MCF 10A (cell line): Measurements from ENCODE around the gene USH1C. TPM values are rescaled to one million over a fixed set of nuclear protein-coding genes. Genes with fewer than 3 reads are reported as not detected.

Experiments used
- Bru-seq: library from RNA; stranded (reverse); fragments of 400-500 nt; gene quantifications from one replicate; lab custom pipeline; 2021; lab: Mats Ljungman, UMichigan
- BruChase-seq, 2 experiments: library from RNA; stranded (reverse); fragments of 400-500 nt; gene quantifications; one replicate each; lab custom pipeline; 2021; lab: Mats Ljungman, UMichigan
- BruUV-seq: library from RNA; stranded (reverse); fragments of 400-500 nt; replicated peaks from 2 replicates; lab custom pipeline; 2021; lab: Mats Ljungman, UMichigan
- CTCF ChIA-PET: fragments of 300-600 bp; sonication (Branson Sonifier 250); formaldehyde crosslinking; extraction: SDS; loops from one replicate; lab custom pipeline; 2021; ENCODE audit warnings: antibody characterized with exemption, inconsistent platforms; lab: Yijun Ruan, JAX
- POLR2A ChIA-PET: fragments of 300-600, 350-650 bp; sonication (Branson Sonifier 250); formaldehyde crosslinking; extraction: SDS; loops from one replicate; lab custom pipeline; 2020; ENCODE audit warnings: antibody characterized with exemption, inconsistent platforms; lab: Yijun Ruan, JAX
- DNase-seq: peaks from one replicate; pipeline ENCODE4 v3.0.0-alpha.2; 2018; ENCODE audit not compliant: unreplicated experiment
- H3K27ac Mint-ChIP-seq: one replicate; pipeline ENCODE4 v1.8.0; 2022; ENCODE audit warnings: mild to moderate bottlenecking, low read depth, mixed read lengths; ENCODE audit not compliant: unreplicated experiment
- H3K27me3 Mint-ChIP-seq: one replicate; pipeline ENCODE4 v1.8.0; 2022; ENCODE audit warnings: mixed read lengths; ENCODE audit not compliant: insufficient read depth, unreplicated experiment
- H3K36me3 Mint-ChIP-seq: one replicate; pipeline ENCODE4 v1.8.0; 2022; ENCODE audit warnings: mild to moderate bottlenecking, moderate library complexity, mixed read lengths; ENCODE audit not compliant: insufficient read depth, unreplicated experiment
- H3K4me1 Mint-ChIP-seq: one replicate; pipeline ENCODE4 v1.8.0; 2022; ENCODE audit warnings: mixed read lengths; ENCODE audit not compliant: insufficient read depth, unreplicated experiment
- H3K4me3 Mint-ChIP-seq: one replicate; pipeline ENCODE4 v1.8.0; 2022; ENCODE audit warnings: mild to moderate bottlenecking, moderate library complexity, mixed read lengths; ENCODE audit not compliant: unreplicated experiment
- H3K9me3 Mint-ChIP-seq: one replicate; pipeline ENCODE4 v1.8.0; 2022; ENCODE audit warnings: mixed read lengths; ENCODE audit not compliant: unreplicated experiment
- intact Hi-C: fragments of 100-400 bp; cut with micrococcal nuclease; formaldehyde crosslinking; loops from 2 replicates; pipeline ENCODE4 v1.14.1; 2022
- long read RNA-seq: library from polyadenylated mRNA; stranded (forward); transcript quantifications from one replicate; pipeline ENCODE4 v2.0.0, GENCODE V29; 2022
- total RNA-seq: library from RNA; stranded (reverse); gene quantifications from 2 replicates; pipeline ENCODE4 v1.2.3, GENCODE V29; 2022
- TF ChIP-seq, protein P1 (sequence below): fragments of 200-600 bp; IDR thresholded peaks from one replicate; pipeline ENCODE4 v1.8.0; 2022; ENCODE audit warnings: antibody characterized with exemption, mild to moderate bottlenecking; ENCODE audit not compliant: unreplicated experiment

USH1C gene
- total RNA-seq (not detected in 2 replicates), Bru-seq, nascent RNA (percentile 2 among the genes with signal in this experiment), BruChase-seq, experiment 1, labeled RNA remaining after a 6-hour chase (not detected), BruChase-seq, experiment 2, labeled RNA remaining after a 2-hour chase (not detected)
- long read RNA-seq, result 0 reads

GRCh38 chr11:17544181-17544622 lies at the start of gene USH1C:
Gene USH1C (minus strand): TSS chr11:17544416. CDS start chr11:17544307, 109 bp downstream.
- BruUV-seq, result no TSS peak
- TF ChIP-seq, protein P1, sequence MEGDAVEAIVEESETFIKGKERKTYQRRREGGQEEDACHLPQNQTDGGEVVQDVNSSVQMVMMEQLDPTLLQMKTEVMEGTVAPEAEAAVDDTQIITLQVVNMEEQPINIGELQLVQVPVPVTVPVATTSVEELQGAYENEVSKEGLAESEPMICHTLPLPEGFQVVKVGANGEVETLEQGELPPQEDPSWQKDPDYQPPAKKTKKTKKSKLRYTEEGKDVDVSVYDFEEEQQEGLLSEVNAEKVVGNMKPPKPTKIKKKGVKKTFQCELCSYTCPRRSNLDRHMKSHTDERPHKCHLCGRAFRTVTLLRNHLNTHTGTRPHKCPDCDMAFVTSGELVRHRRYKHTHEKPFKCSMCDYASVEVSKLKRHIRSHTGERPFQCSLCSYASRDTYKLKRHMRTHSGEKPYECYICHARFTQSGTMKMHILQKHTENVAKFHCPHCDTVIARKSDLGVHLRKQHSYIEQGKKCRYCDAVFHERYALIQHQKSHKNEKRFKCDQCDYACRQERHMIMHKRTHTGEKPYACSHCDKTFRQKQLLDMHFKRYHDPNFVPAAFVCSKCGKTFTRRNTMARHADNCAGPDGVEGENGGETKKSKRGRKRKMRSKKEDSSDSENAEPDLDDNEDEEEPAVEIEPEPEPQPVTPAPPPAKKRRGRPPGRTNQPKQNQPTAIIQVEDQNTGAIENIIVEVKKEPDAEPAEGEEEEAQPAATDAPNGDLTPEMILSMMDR, result no peak
- no peak within 1 kb of the TSS for H3K27ac Mint-ChIP-seq
- H3K4me1 Mint-ChIP-seq, result no peaks in the 10 kb centered on the region
- ChIA-PET POLR2A (no interaction called here), CTCF (interaction anchor here (1.1 to 2.7 kb wide), 2 partner anchors 55 to 161 kb away, joined by 4 to 9 read pairs; no protein-coding TSS in a partner anchor)
- intact Hi-C loops, result no loop called here
- H3K9me3 Mint-ChIP-seq, result no peaks in the 10 kb centered on the region
- DNase-seq, result no peak
- no peak within 1 kb of the TSS for H3K4me3 Mint-ChIP-seq
- H3K36me3 Mint-ChIP-seq, result no peaks in the 10 kb centered on the region
- peaks cover 46% of the 10 kb centered on the region for H3K27me3 Mint-ChIP-seq

- Mint-ChIP-seq H3K4me3 (no peak overlapping the region), H3K36me3 (peaks cover 12% of the 10 kb centered on the region), H3K27me3 (peaks cover 21% of the 10 kb centered on the region), H3K27ac (no peak overlapping the region), H3K9me3 (no peaks in the 10 kb centered on the region), H3K4me1 (no peaks in the 10 kb centered on the region)
- TF ChIP-seq, protein P1, result no peak
- intact Hi-C loops, result loop anchor here (10.0 kb wide), 1 partner anchor 231 kb away; no protein-coding TSS in a partner anchor
- POLR2A ChIA-PET, result interaction anchor here (0.5 to 1.0 kb wide), 2 partner anchors 388 to 919 kb away, joined by 3 read pairs; no protein-coding TSS in a partner anchor
- no peak for DNase-seq
- no TSS peak for BruUV-seq
- CTCF ChIA-PET, result interaction anchor here (0.6 to 3.0 kb wide), 5 partner anchors 8 to 385 kb away, joined by 3 to 8 read pairs (median 3); no protein-coding TSS in a partner anchor
These were observed 49.4 kb upstream of the USH1C start for GRCh38 chr11:17593466-17594245.

DNA sequence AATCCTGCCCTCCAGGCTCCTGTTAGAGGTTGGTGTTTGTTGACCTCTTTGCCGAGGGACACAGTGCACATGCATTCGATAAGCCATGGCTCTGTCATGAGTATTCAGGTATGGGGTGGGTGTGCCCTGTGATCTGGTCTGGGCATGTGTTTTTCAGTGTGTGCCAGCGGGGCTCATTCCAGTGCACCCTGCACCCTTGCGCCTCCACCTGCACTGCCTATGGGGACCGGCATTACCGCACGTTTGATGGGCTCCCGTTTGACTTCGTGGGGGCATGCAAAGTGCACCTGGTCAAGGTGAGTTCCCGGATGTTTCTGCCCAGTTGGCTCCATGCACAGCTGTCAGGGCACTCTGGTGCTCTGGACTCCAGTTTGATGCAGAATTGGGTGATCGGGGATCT lies 47.1 kb upstream of the USH1C start:
- no peak overlapping the region for H3K4me3 Mint-ChIP-seq
- no peaks in the 10 kb centered on the region for H3K9me3 Mint-ChIP-seq
- BruUV-seq, result no TSS peak
- ChIA-PET CTCF (interaction anchor here (3.0 kb wide), 1 partner anchor 10 kb away, joined by 8 read pairs; no protein-coding TSS in a partner anchor), POLR2A (no interaction called here)
- no peaks in the 10 kb centered on the region for H3K4me1 Mint-ChIP-seq
- peaks cover 12% of the 10 kb centered on the region for H3K27me3 Mint-ChIP-seq
- intact Hi-C loops, result loop anchor here (10.0 kb wide), 1 partner anchor 234 kb away; no protein-coding TSS in a partner anchor
- DNase-seq, result no peak
- no peak overlapping the region for H3K27ac Mint-ChIP-seq
- TF ChIP-seq, protein P1, result no peak
- H3K36me3 Mint-ChIP-seq, result peaks cover 12% of the 10 kb centered on the region

DNA sequence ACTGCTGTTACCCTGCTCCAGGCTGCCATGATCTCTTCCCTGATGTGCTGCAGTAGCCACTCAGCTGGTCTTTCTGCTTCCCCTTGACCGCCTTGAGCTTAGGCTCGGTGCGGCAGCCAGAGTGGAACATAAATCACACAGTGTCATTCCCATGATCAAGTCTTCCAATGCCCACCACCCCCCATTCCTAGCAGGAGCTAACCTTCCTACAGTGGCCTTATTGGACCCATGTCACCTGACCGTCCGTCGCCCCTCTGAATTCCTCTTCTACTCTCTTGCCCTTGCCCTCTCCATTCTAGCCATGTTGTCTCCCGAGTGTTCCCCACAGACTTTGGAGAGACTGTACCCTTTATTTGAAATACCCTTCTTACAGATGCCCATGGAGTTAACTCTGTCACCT lies 46.2 kb upstream of the USH1C start:
- Mint-ChIP-seq H3K36me3 (peaks cover 12% of the 10 kb centered on the region), H3K4me1 (no peaks in the 10 kb centered on the region), H3K27me3 (peaks cover 9% of the 10 kb centered on the region), H3K27ac (no peak overlapping the region), H3K9me3 (no peaks in the 10 kb centered on the region), H3K4me3 (no peak overlapping the region)
- TF ChIP-seq, protein P1, result no peak
- DNase-seq, result no peak
- no TSS peak for BruUV-seq
- ChIA-PET CTCF (no interaction called here), POLR2A (no interaction called here)
- intact Hi-C loops, result loop anchor here (10.0 kb wide), 1 partner anchor 234 kb away; no protein-coding TSS in a partner anchor
